ENCODE data around the gene C12orf57. TPM values are rescaled to one million over a fixed set of nuclear protein-coding genes. Genes with fewer than 3 reads are reported as not detected.

C12orf57 gene
- total and polyA plus RNA-seq, 10 of the 15 experiments (the other 5 are each of a cell fraction or from before 2014, with no cell fraction given): 64.5 to 377 (median 211) TPM

DNA sequence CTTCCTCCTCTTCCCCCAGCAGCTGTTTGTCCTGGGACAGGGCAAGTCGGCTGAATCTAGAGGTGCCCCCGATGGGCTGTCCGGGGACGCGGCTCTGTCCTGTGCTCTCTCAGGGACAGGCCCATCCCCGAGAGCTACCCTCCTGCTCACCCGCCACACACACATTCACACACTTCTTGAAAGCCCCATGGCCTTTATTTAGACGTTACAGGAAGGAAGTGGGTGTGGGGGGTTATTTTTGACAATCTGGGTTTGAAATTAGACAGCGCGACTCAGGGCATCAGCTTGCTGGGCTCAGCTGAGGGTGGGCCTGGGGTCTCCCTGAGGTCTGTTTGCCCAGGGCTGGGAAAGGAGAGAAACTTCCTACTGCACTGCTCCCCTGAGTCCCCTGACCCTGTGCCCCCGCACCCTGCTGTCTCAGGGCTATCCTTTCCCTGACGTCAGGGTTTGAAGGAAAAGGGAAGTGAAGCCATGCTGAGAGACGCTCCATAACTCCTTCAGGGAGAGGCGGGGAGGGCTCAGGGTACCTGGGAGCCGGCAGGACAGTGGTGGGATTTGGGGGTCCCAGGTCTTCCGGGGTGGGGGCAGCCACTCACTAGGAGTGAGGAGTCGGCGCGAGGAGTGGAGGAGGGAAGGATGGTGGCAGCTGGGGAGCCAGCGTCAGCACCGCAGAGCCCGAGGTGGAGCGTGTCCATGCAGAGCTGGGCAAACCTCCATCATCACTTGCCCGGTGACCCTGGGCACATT is 15.4 kb downstream of the C12orf57 start (continued):
- no peak for TF ChIP-seq E2F4 (IDR thresholded peaks at IDR 0.05; ENCODE audit: low read depth, low read length)
- peak; percentile 100 for TF ChIP-seq MEF2A (IDR thresholded peaks at IDR 0.05; ENCODE audit: insufficient read depth, low read depth, low read length)
- TF ChIP-seq, protein P1, sequence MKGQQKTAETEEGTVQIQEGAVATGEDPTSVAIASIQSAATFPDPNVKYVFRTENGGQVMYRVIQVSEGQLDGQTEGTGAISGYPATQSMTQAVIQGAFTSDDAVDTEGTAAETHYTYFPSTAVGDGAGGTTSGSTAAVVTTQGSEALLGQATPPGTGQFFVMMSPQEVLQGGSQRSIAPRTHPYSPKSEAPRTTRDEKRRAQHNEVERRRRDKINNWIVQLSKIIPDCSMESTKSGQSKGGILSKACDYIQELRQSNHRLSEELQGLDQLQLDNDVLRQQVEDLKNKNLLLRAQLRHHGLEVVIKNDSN (IDR thresholded peaks at IDR 0.05; ENCODE audit: borderline replicate concordance, extremely low read length, insufficient read depth, low read depth, low read length): no peak
- peak; percentile 42; the same call in 1 of the 2 replicates for TF ChIP-seq TCF3 (IDR thresholded peaks at IDR 0.05; ENCODE audit: borderline replicate concordance, insufficient read depth, low read depth, low read length)
- peak; percentile 64; the same call in 1 of the 2 replicates for TF ChIP-seq ZBTB40 (IDR thresholded peaks at IDR 0.05; ENCODE audit: borderline replicate concordance)
- no peak; the same call in 1 of the 2 replicates for TF ChIP-seq CHD4 (IDR thresholded peaks at IDR 0.05)
- no peak for TF ChIP-seq ZSCAN29 (IDR thresholded peaks at IDR 0.05)
- TF ChIP-seq NFIC (IDR thresholded peaks at IDR 0.05; ENCODE audit: low read depth, low read length): no peak
- peak; percentile 34; the same call in 1 of the 2 replicates for TF ChIP-seq LARP7 (IDR thresholded peaks at IDR 0.05)
- peak; percentile 97 for TF ChIP-seq RELB (IDR thresholded peaks at IDR 0.05; ENCODE audit: low read depth)
- peak in 1 of 2 experiments; percentile 93; a peak in 2 of 4 replicates for TF ChIP-seq ETV6 (conservative IDR thresholded peaks at IDR 0.05 in 1 of 2, IDR thresholded peaks at IDR 0.05 in 1 of 2; ENCODE audit: borderline replicate concordance in 1 of 2, low read depth in 1 of 2)
- TF ChIP-seq PBX3 (IDR thresholded peaks at IDR 0.05; ENCODE audit: insufficient replicate concordance, low read depth, low read length): peak; percentile 7
- TF ChIP-seq PAX5 (IDR thresholded peaks at IDR 0.05; ENCODE audit: borderline replicate concordance, low read depth, low read length): peak; percentile 21; the same call in 1 of the 2 replicates
- peak; percentile 72 for TF ChIP-seq JUNB (IDR thresholded peaks at IDR 0.05)
- no peak for TF ChIP-seq CHD1 (IDR thresholded peaks at IDR 0.05; ENCODE audit: low read depth, low read length)
- TF ChIP-seq NR2C2 (IDR thresholded peaks at IDR 0.05; ENCODE audit: borderline replicate concordance, control insufficient read depth, insufficient read length, low read depth): no peak
- TF ChIP-seq, protein P2, sequence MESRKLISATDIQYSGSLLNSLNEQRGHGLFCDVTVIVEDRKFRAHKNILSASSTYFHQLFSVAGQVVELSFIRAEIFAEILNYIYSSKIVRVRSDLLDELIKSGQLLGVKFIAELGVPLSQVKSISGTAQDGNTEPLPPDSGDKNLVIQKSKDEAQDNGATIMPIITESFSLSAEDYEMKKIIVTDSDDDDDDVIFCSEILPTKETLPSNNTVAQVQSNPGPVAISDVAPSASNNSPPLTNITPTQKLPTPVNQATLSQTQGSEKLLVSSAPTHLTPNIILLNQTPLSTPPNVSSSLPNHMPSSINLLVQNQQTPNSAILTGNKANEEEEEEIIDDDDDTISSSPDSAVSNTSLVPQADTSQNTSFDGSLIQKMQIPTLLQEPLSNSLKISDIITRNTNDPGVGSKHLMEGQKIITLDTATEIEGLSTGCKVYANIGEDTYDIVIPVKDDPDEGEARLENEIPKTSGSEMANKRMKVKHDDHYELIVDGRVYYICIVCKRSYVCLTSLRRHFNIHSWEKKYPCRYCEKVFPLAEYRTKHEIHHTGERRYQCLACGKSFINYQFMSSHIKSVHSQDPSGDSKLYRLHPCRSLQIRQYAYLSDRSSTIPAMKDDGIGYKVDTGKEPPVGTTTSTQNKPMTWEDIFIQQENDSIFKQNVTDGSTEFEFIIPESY (IDR thresholded peaks at IDR 0.05): no peak

Measured in GM12878 (cell line).